ENCODE measurements around the gene SIK3.
"Not testable (repeated sequence)": the region's sequence is repeated elsewhere in the genome, so short reads cannot be mapped to it uniquely, and the experiment has no call there.

SIK3 gene

DNA sequence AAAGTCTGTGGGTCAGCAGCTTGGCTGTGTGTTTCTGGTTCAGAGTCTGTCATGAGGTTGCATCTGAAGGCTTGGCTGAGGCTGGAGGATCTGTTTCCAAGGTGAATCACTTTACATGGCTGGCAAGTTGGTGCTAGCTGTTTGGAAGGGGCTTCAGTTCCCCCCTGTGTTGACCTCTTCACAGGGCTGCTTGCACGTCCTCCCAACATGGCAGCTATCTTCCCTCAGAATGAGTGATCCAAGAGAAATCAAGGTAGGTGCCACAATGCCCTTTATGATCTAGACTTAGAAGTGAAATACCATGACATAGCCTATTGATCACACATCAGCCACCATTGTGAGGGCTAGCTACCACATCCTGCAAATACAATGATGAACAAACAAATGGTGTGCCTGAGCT is 285.1 kb downstream of the SIK3 start:
- no peak for DNase-seq

DNA sequence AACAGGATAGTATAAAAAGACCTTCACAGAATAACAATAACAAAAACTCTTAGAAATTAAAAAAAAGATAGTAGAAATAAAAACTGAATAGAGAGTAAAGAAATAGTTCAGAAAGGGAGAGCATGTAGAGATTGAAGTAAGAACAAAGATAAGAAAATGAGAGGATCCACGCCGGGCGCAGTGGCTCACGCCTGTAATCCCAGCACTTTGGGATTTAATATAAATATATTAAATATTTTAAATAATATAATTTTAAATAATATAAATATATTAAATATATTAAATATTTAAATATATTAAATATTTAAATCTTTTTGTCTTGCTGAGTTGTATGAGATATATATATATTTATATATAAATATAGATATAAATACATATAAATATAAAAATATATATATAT is 286.1 kb downstream of the SIK3 start:
- DNase-seq = no peak

DNA sequence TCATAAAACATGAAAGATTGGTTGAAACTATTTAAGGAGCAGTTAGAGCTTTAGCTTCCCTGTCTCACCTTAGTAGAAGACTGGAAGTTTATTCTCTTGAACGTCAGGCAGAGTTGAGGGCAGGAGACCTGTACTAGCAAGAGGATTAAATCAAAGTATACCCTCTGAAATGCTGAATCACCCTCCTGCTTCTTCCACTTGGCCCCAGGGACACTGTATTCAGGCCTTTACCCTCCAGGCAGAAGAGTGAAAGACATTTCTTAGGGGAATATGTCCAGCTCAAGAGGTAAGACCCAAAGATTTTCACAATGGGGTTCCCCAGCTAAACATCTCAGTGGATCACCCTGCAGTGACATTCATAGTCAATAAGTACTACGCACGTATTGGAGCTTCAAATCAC is 287.0 kb downstream of the SIK3 start:
- DNase-seq = no peak

DNA sequence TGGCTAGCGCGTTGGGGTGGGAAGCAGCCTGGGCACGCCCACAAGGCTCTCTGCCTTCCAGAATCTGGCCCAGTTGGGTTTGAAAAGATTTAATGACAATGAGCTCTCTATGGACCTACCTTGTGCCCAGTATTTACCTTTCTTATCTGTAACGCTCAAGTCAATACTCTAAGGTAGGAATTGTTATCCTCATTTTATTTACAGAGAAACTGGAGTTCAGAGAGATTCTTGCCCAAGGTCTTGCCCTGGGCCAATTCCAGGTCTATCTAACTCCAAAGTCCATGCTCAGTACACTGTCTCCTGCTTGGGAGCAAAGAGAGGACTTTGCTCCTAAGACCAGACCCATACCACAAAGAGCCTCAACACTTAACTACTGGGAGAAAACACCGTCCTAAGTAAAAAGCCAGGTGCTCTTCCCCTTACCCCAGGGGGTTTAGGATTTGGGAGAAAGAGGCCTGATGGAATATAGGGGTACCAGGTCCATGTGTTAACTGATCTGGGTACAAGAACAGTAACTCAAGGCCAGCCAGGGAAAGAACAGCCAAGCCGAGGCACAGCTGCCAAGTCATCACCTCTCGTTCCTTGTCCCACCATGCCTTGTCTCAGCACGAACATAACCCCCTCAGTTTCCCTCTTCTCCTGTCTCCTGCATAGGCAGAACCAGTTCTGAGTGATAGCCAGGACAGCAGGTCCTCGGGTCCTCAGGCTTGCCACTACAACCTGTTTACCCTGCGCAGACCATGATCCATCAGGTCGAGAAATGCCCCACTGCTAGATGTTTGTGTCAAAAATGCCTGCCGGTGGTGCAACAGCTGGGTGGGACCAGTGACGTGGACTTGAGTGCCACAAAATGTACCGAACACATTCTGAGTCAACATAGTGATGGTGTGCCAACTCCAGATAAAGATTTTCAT is 289.7 kb downstream of the SIK3 start:
- no peak for DNase-seq

DNA sequence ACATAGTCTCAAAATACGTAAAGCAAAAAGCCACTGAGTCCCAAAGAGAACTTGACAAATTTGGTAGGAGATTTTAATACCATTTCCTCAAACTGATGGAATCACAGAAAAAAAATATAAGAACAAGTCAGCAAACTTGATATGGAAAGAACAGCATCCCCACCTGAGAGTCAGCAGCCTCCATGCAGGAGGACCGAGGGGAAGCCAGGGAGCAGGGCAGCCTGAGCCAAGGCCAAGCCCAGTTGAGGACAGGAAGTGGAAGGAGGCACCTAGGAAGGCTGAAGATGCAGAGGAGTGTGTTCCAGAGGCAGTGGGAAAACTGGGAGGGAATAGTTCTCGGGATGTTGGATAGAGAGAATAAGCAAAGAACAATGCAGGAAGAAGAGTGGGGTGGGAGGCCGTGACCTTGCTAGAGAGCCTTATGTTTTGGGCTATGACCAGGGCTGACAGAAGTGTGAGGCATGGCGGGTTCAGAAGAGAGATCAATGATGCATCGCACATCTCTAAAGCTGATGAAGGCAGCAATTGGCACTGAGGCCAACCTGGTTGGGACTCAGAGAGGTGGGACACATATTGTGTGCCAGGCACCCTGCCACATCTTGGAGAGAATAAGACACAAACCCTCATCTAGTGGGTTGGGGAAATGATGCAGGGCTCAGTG is 290.5 kb downstream of the SIK3 start:
- DNase-seq = no peak

DNA sequence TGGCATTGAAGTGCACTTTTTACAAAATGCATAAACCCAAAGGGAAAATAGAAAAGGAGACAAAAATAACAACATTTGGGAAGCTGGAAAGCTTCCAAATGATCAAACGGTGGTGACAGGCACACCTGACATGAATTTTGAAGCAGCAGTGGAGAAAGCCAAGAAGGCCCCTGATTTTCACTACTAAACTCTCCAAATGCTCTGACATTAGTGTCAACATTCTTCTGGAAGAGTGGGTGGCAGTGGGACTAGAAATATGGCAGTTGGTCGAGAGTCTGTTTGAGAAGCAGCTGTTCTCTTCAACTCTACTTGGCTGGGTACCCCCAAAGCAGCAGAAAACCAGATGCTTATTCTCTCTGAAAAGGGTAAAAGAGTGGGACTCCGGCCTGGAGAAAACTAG is 294.2 kb downstream of the SIK3 start:
- no peak for DNase-seq

DNA sequence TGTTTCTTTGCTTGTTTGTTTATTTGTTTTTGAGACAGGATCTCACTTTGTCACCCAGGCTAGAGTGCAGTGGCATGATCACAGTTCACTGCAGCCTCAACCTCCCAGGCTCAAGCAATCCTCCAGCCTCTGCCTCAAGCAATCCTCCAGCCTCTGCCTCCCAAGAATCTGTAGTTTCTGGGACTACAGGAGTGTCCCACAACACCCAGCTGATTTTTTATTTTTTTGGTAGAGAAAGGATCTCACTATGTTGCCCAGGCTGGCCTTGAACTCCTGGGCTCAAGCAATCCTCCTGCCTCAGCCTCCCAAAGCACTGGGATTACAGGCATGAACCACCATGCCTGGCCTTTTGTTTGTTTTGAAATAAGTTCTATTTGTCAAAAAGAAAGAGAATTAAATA is 296.6 kb downstream of the SIK3 start:
- DNase-seq = not testable (repeated sequence)

DNA sequence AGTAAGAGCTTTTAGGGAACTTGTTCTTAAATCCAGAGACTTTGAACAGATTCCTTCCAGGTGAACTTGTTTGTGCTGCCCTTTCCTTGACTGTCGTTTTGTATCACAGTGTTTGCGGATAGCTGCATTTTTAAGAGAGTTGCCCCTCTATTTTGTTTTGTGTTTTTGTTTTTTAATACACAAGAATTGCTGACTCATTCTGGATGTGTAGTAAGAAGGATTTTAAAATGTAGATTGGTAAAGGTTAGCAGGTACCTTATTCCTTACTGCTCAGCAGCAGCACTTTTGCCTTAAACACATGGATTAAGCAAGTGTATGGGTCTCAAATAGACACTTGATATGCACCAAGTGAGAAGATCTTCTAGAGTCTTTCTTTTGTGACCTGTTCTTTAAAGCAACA is 297.6 kb downstream of the SIK3 start:
- no peak for DNase-seq

DNA sequence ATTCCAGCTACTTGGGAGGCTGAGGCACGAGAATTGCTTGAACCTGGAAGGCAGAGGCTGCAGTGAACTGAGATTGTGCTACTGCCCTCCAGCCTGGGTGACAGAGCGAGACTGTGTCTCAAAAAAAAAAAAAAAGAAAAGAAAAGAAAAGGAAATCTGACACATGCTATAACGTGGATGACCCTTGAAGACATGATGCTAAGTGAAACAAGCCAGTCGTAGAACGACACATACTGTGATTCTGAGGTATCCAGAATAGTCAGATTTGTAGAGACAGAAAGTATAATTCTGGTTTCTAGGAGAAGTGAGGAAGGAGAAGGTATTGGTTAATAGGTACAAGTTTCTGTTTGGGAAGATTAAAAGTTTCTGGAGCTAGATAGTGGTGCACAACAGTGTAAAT is 299.9 kb downstream of the SIK3 start:
- no peak for DNase-seq

DNA sequence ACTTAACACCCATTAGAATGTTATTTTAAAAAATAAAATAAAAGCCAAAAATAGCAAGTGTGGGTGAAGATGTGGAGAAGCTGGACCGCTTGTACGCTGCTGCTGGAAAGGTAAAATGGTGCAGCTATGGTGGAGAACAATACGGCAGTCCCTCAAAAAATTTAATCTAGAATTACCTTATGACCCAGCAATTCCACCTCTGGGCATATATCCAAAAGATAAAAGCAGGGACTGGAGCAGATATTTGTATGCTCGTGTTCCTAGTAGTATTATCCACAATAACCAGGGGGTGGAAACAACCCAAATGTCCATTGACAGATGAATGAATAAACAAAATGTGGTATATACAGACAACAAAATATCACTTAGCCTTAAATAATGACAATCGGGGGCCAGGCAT is 300.4 kb downstream of the SIK3 start:
- peak; percentile 56 for DNase-seq

DNA sequence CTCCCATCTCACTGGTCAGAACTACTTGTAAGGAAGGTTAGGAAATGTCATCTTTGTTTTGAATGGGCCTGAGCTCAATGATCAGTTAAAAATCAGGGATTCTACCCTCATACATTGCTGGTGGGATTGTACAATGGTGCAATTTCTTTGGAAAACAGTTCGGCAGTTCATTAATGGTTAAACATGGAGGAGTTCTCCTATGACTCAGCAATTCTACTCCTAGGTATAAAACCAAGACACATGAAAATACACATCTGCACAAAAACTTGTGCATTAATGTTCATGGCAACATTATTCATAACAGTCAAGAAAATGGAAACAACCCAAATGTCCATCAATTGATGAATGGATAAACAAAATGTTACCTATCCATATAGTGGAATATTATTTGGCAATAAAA is 301.7 kb downstream of the SIK3 start:
- no peak for DNase-seq

DNA sequence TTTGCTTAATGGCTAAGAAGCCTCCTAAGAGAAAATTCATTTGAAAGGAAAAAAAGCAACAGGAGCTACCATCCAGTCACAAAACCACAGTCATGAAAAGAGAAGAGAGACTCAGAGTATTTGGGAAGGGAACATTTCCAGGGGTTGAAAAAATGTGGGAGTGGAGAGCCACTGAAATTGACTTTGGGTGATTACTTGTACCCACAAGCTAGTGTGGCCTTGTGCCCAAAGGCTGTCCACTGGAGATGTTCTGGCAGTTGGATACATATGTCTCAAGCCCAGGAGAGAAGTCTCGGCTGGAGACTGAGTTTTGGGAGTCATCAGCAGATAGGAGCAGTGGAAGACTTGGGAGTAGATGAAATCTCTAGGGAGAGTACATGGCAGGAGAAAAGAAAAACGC is 303.4 kb downstream of the SIK3 start:
- no peak for DNase-seq

DNA sequence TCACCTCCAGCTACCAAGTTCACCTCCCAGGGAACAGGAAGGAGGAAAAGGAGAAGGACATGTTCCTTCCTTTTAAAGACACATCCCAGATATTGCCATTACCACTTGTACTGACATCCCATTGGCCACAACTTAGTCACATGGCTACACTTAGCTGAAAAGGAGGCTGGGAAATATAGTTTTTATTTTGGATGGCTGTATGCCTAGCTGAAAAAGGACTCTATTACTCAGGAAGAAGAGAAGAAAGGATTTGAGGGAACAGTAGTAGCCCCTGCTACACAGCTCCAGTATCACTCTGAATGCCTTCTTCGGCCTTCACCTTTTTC is 304.5 kb downstream of the SIK3 start:
- no peak for DNase-seq

Data from NCI-H226 (cell line).